Stimulated activated CD4-positive, alpha-beta T cell treated with anti-CD3 and anti-CD28 coated beads, Interleukin-15, amount 100 ng/mL, for 1 hour (primary cell): ENCODE data around the gene TAL2.
"Not testable (repeated sequence)": the region's sequence is repeated elsewhere in the genome, so short reads cannot be mapped to it uniquely, and the experiment has no call there.

ENCODE experiments used
- DNase-seq, 2 donors: peaks; one replicate each; pipeline ENCODE4 v3.0.0-alpha.2; 2020; ENCODE audit warnings: low read depth in 1 of 2, low spot score in 1 of 2

The TAL2 gene

DNA sequence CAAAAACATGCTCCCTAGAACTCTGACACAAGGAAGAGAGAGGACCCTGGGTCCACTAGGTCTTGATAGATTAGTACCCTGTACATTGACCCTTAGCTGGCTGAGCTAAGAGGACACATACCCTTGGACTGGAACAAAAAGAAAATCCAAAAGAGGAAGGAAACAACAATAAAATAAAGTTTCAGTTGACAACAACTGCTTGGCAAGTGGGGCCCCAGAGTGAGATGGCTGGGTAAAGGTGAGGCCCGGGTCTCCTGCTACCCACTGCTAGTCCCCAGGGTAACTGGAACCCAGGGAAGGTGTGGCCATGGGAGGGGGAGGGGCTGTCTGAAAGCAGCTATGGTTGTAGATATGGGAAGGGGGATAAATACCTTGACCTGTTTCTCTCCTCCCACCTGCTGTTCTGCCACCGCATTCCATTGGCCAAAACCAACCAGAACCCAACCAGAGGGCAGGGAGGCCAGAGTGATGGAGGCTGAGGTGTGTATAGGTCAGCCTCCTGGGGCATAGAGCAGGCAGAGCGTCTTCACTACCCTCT is 11.7 kb downstream of the TAL2 start:
- no peak for DNase-seq

- DNase-seq, result no peak
These were observed 14.2 kb downstream of the TAL2 start for GRCh38 chr9:105676351-105676923.

DNA sequence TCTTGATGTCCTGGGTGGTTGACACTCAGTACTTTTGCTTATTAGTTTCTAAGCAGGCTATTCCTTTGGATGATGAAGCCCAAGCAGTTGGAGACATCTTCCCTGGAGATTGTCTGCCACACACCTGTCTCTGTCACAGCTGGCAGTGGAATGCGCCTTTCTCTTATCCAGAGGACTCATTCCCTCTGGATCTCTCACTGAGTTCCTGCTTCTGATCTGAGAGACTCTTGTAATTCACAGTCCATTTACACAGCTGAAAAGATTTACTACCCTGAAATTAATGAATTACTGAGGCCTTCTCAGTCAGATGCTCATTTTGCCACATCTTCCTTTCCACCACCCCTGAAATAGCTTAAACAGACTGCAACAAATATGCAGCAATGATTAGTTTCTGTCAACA is 15.9 kb downstream of the TAL2 start:
- no peak for DNase-seq

DNA sequence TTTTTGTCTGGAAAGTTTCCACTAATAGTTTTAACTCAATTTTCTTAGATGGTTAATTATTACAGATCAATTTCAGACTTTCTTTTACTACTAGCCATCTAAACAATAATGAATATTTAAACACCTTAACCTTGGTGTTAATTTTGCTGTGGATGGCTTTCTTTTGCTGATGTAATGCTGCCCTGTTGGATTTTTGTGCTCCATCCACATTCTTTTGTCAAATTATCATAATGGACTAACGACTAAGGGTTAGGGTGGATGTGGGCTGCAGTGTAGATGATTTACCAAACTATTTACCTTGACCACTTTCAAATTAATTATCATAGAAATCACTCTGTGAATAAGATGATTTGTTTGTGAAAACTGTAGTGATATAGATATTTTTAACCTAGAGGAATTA is 16.5 kb downstream of the TAL2 start:
- DNase-seq, result no peak

DNA sequence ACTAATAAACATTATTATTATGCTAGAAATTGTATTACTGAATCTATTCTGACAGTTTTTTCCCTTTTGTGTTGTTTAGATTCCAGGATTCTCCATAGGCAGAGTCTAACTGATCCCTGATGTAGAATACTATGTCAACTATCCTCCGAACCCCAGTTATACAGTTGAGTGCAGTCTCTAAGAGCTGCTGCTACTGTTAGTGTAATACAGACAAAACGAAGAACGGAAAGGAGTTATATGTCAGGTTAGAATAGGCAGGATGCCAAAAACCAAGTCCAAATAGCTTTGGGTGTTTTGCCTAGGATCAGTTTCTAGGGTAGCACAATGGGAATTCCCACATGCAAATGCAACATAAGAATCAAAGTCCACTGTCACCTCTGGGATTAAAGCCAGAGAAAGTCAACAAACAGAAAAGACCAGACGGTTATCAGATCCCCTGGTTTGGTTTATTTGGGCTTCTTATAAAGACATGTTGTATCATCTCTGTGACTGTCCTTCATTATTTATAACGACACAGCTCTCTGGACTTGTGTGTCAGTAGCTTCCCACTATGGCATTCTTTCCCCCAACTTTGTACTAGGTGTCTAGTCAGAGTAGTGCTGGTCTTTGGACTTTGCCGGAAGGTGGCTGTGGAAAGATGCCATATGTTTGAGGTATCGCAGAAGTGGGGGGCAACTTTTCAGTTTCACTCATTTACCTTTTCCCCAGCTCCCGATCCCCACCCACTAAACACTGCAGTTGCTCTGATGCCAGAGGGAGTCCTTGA is 17.2 kb downstream of the TAL2 start:
- no peak for DNase-seq

DNA sequence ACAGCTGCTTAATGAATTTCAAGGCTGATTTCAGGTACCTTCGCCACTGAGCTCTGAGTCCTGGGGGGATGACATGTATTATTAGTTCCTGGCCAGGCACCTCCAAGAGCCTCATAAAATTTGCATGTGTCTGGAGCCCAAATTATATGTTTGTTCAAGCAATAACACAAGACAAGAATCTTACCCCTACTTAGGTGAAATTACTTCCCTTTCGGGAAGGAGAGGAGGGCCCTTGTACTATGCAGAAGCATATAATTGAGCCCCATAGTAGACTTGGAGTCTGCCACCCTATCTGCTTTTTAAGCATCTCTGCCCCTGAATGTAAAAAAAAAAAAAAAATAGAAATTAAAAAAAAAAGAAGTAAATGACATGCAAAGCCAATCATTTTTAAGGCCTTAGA is 19.1 kb downstream of the TAL2 start:
- no peak for DNase-seq

- DNase-seq, result no peak
These were observed 19.5 kb downstream of the TAL2 start for GRCh38 chr9:105681724-105682123.

DNA sequence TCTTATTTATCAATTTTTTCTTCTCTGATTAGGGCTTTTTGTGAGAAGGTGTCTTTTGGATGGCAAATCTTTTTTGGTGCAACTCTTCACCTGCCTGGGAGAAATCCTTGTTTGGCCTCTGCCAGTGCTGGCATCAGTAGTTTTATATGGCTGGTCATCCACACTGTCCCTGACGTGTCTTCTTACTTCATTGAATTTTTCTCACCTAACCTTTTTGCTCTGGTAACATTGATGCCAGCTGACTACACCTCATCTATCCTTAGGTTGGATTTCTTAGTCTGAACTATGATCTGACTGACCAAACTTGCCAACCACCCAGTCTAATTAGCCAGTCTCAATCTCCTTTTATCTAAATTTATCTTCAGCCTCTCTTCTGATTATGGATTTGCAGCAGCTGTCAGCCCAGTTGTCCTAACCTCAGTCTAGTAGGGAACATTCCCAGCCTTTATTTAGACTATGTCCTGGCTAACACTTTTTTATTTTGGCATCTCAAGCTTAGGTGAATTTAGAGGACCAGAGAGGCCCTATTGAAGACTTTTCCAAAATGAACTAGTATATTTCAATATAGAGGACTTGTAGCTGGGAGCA is 21.5 kb downstream of the TAL2 start:
- no peak for DNase-seq

- no peak for DNase-seq
These were observed 24.7 kb downstream of the TAL2 start for GRCh38 chr9:105686936-105687335.

DNA sequence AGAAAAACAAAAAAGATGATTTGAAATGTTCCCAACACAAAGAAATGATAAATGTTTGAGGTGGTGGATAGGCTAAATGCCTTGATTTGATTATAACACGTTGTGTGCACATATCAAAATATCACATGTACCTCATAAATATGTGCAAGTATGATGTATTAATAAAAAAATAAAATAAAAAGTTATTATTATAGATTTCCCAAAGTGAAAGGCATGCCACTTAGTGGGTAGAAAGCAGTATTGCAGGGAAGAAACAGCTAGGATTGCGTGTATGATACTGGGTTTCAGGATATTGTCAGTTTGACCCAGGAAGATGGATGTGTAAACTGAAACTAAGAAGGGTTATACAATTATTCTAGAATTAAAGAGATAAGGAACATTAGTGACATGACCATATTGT is 28.5 kb downstream of the TAL2 start:
- DNase-seq, result no peak

GRCh38 chr9:105693435-105694189 is 31.4 kb downstream of the TAL2 start:
- no peak for DNase-seq

- peak; percentile 64 to 76 for DNase-seq
These were observed 32.1 kb downstream of the TAL2 start, which contains the start of gene TMEM38B for GRCh38 chr9:105694190-105694847. TMEM38B (plus strand) TSS chr9:105694541; CDS start chr9:105694661, 120 bp downstream.

- peak; percentile 15 to 27 for DNase-seq
These were observed 32.8 kb downstream of the TAL2 start for GRCh38 chr9:105694848-105695581.

DNA sequence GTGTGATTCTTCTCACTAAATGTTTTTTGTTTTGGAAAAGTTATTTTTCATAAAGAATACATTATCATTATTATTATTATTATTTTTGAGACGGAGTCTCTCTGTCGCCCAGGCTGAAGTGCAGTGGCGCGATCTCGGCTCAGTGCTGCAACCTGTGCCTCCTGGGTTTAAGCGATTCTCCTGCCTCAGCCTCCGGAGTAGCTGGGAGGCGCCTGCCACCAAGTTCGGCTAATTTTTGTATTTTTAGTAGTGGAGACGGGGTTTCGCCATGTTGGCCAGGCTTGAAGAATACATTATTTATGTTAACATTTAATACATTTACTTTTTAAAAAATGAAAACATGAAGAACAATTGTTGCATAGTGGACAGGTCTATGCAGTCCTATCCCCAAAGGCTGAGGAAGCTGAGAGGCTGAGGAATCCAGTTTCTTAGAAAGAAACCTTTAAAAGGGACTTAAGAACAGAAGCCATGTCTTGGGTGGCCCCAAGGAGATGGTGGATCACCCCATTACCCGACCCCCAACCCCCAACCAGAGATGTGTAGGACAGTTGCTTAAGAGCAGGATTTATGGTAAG is 34.0 kb downstream of the TAL2 start:
- no peak for DNase-seq

- DNase-seq, result no peak
These were observed 35.6 kb downstream of the TAL2 start for GRCh38 chr9:105697871-105698270.

- DNase-seq, result no peak
These were observed 36.2 kb downstream of the TAL2 start for GRCh38 chr9:105698348-105698870.

GRCh38 chr9:105700668-105701067 is 38.4 kb downstream of the TAL2 start:
- DNase-seq, result no peak

DNA sequence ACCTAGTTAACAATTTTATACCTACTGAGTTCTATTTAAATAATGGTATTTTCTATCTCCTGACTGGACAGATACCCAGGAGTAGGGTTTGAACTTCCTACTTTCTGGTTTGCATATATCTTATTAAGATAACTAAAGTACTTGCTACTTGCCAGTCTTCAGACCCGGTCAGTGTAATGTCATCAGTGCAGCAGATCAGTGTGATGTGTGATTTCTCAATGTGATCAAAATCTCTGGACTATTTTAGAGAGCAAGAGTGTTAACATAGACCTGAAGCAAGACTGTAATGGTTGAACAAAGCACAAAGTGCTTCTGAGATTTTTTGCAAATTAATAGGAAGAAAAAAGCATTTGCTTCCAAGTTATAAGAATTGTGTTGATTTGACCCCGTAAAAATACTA is 38.9 kb downstream of the TAL2 start:
- no peak for DNase-seq

- no peak for DNase-seq
These were observed 40.0 kb downstream of the TAL2 start for GRCh38 chr9:105702207-105702606.

- not testable (repeated sequence) for DNase-seq
These were observed 41.4 kb downstream of the TAL2 start for GRCh38 chr9:105703638-105704037.
